ENCODE results near the gene SLC9A4. TPM values are rescaled to one million over a fixed set of nuclear protein-coding genes. Genes with fewer than 3 reads are reported as not detected.

The SLC9A4 gene
- polyA plus RNA-seq, 1 experiment, result not detected

DNA sequence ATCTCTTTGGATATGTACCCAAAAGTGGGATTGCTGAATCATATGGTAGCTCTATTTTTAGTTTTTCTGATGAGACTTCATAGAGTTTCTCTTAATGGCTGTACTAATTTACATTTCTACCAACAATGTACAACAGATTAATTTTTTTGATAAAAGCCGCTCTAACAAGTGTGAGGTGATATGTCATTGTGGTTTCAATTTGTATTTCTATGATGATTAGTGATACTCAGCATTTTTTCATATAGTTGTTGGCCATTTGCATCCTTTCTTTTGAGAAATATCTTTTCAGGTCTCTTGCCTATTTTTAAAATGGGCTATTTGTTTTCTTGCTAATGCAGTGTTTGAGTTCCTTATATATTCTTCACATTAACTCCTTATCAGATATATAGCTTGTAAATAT, 45.8 kb upstream of the SLC9A4 start:
- H3K27ac ChIP-seq (ENCODE audit: low read depth, low read length), result no peak overlapping the region
- H3K27me3 ChIP-seq (ENCODE audit: control insufficient read depth, insufficient read depth, low read length), result peaks cover 9% of the 10 kb centered on the region
- H3K4me3 ChIP-seq (ENCODE audit: low read depth, low read length), result no peak overlapping the region
- ChIA-PET CTCF (interaction anchor here (1.1 to 1.3 kb wide), 2 partner anchors 16 to 186 kb away, joined by 3 to 7 read pairs; no protein-coding TSS in a partner anchor), POLR2A (no interaction called here)
- H3K9me3 ChIP-seq (ENCODE audit: control insufficient read depth, insufficient read depth, low read length), result no peaks in the 10 kb centered on the region
- no peak for DNase-seq (ENCODE audit: low read depth, low spot score)
- TF ChIP-seq, protein P1, sequence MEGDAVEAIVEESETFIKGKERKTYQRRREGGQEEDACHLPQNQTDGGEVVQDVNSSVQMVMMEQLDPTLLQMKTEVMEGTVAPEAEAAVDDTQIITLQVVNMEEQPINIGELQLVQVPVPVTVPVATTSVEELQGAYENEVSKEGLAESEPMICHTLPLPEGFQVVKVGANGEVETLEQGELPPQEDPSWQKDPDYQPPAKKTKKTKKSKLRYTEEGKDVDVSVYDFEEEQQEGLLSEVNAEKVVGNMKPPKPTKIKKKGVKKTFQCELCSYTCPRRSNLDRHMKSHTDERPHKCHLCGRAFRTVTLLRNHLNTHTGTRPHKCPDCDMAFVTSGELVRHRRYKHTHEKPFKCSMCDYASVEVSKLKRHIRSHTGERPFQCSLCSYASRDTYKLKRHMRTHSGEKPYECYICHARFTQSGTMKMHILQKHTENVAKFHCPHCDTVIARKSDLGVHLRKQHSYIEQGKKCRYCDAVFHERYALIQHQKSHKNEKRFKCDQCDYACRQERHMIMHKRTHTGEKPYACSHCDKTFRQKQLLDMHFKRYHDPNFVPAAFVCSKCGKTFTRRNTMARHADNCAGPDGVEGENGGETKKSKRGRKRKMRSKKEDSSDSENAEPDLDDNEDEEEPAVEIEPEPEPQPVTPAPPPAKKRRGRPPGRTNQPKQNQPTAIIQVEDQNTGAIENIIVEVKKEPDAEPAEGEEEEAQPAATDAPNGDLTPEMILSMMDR (IDR thresholded peaks at IDR 0.05; ENCODE audit: low read depth, low read length), result no peak

- H3K27me3 ChIP-seq (ENCODE audit: control insufficient read depth, insufficient read depth, low read length), result peaks cover 6% of the 10 kb centered on the region
- no peak overlapping the region for H3K27ac ChIP-seq (ENCODE audit: low read depth, low read length)
- CTCF ChIA-PET, result no interaction called here
- DNase-seq (ENCODE audit: low read depth, low spot score), result no peak
- H3K4me3 ChIP-seq (ENCODE audit: low read depth, low read length), result no peak overlapping the region
- no peaks in the 10 kb centered on the region for H3K9me3 ChIP-seq (ENCODE audit: control insufficient read depth, insufficient read depth, low read length)
- POLR2A ChIA-PET, result no interaction called here
- TF ChIP-seq, protein P1 (IDR thresholded peaks at IDR 0.05; ENCODE audit: low read depth, low read length), result no peak
These were observed 44.5 kb upstream of the SLC9A4 start for GRCh38 chr2:102428573-102428972.

- no peak overlapping the region for H3K27ac ChIP-seq (ENCODE audit: low read depth, low read length)
- H3K27me3 ChIP-seq (ENCODE audit: control insufficient read depth, insufficient read depth, low read length), result no peaks in the 10 kb centered on the region
- no peak for DNase-seq (ENCODE audit: low read depth, low spot score)
- ChIA-PET CTCF (interaction anchor here (0.9 kb wide), 1 partner anchor 10 kb away, joined by 4 read pairs; no protein-coding TSS in a partner anchor), POLR2A (no interaction called here)
- TF ChIP-seq, protein P1 (IDR thresholded peaks at IDR 0.05; ENCODE audit: low read depth, low read length), result no peak
- H3K9me3 ChIP-seq (ENCODE audit: control insufficient read depth, insufficient read depth, low read length), result no peaks in the 10 kb centered on the region
- no peak overlapping the region for H3K4me3 ChIP-seq (ENCODE audit: low read depth, low read length)
These were observed 40.6 kb upstream of the SLC9A4 start for GRCh38 chr2:102432386-102432785.

GRCh38 chr2:102433973-102434654, 38.9 kb upstream of the SLC9A4 start:
- ChIA-PET CTCF (interaction anchor here (0.7 to 1.6 kb wide), 2 partner anchors 8 to 9 kb away, joined by 3 to 8 read pairs; no protein-coding TSS in a partner anchor), POLR2A (no interaction called here)
- no peaks in the 10 kb centered on the region for H3K9me3 ChIP-seq (ENCODE audit: control insufficient read depth, insufficient read depth, low read length)
- H3K4me3 ChIP-seq (ENCODE audit: low read depth, low read length), result no peak overlapping the region
- no peak for DNase-seq (ENCODE audit: low read depth, low spot score)
- TF ChIP-seq, protein P1 (IDR thresholded peaks at IDR 0.05; ENCODE audit: low read depth, low read length), result no peak
- no peak overlapping the region for H3K27ac ChIP-seq (ENCODE audit: low read depth, low read length)
- H3K27me3 ChIP-seq (ENCODE audit: control insufficient read depth, insufficient read depth, low read length), result no peaks in the 10 kb centered on the region

DNA sequence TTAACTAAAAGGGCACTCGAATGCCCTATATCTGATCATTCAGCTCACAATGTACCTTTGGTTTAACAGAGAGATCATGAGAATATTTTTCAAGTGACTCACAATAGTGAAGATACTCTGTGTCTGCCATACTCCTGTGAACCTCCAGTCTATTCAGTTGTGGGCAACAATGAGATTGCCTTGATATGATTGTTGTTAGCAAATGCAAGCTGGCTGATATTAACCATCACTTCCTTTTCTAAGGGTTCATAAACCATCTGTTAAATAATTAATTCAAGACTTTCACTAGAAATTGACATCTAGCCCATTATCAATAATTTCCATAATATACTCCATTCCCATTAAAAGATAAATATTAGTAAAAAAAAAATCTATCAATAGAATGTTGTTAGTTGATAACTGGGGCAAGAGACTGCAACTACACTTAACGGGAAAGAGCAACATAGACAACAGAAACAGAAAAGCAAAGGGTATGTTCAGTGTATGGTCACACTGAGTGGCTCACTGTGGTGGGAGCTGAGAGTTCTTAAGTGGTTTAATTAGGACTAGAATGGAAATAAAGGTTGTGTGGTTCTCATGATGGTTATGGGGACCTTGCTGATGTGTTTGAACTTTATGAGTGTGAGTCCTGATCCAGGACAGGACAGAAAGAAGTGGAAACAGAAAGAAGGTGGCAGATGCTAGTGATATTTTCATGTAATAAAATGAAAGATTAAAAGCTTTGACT, 38.2 kb upstream of the SLC9A4 start:
- Histone ChIP-seq H3K9me3 (ENCODE audit: control insufficient read depth, insufficient read depth, low read length) (no peaks in the 10 kb centered on the region), H3K27me3 (ENCODE audit: control insufficient read depth, insufficient read depth, low read length) (no peaks in the 10 kb centered on the region), H3K27ac (ENCODE audit: low read depth, low read length) (no peak overlapping the region), H3K4me3 (ENCODE audit: low read depth, low read length) (no peak overlapping the region)
- no peak for DNase-seq (ENCODE audit: low read depth, low spot score)
- ChIA-PET CTCF (interaction anchor here (1.6 kb wide), 1 partner anchor 8 kb away, joined by 8 read pairs; no protein-coding TSS in a partner anchor), POLR2A (no interaction called here)
- TF ChIP-seq, protein P1 (IDR thresholded peaks at IDR 0.05; ENCODE audit: low read depth, low read length), result no peak

All from AG04450 (cell line).